Measurements from ENCODE around the gene SLC16A2.

Gene SLC16A2

DNA sequence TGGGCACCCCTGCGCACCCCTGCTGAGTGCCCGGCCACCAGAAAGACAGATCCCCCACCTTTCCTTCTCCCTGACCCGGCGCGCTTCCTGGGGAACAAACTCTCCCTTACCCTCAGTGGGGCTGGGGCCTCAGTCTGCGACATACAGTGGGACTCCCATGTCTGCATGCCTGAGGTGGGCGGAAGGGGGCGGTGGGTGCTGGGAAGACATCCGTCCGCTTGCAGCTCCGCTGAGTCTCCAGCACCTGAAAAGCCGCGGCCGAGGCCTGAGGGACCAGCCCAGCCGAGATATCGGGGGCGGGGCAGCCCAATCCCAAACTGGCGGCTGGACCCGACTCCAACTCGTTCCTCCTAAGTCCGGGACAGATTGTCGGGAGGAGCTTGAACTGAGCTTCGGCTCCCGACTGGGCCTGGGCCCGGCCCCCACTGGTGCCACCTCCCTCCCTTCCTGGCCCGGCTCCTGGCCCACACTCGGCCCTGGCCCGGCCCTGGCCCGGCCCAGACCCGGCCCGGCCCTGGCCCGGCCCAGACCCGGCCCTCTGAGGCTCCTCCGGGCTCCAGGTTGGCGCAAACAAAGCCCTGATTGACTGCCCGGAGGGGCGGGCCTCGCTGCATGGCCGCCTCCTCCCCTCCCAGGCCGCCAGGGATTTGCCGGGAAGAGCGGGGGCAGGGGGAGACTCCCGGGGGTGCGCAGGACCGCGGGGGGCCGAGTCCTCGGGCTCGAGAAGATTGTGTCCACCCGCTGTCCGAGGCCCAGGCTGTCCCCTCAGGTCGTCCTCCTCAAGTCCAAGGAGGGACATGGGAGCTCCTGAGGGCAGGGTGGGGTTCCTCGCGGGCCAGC lies 877 bp upstream of the SLC16A2 start:
- Histone ChIP-seq H3K9ac (ENCODE audit: low read depth, low read length) (peak overlapping the region; percentile 51), H3K9me3 (ENCODE audit: insufficient read depth, low read length, severe bottlenecking) (no peaks in the 10 kb centered on the region), H3K4me3 (ENCODE audit: low read depth in 1 of 2, low read length in 2 of 2) (peak overlapping the region in 1 of 2 experiments; percentile 50; a peak in 2 of 4 replicates), H3K27ac (ENCODE audit: low read length) (peak overlapping the region; percentile 63; the same call in 1 of the 2 replicates), H4K20me1 (ENCODE audit: insufficient read depth, low read length) (no peaks in the 10 kb centered on the region), H3K36me3 (ENCODE audit: insufficient read depth, low read length) (no peaks in the 10 kb centered on the region), H2AFZ (ENCODE audit: low read depth, low read length) (peak overlapping the region; percentile 80), H3K27me3 (ENCODE audit: insufficient read depth, low read length, poor library complexity) (no peaks in the 10 kb centered on the region), H3K79me2 (ENCODE audit: insufficient read depth, low read length) (no peaks in the 10 kb centered on the region), H3K4me1 (ENCODE audit: insufficient read depth, low read length) (peaks cover 9% of the 10 kb centered on the region), H3K4me2 (ENCODE audit: insufficient read depth, low read length) (peak overlapping the region; percentile 74)
- ATAC-seq (ENCODE audit: insufficient read depth, low read depth) (no peak), DNase-seq (no peak)
- TF ChIP-seq EZH2 (IDR thresholded peaks at IDR 0.05; ENCODE audit: borderline replicate concordance, low read depth, low read length, severe bottlenecking), result no peak
- TF ChIP-seq, protein P1, sequence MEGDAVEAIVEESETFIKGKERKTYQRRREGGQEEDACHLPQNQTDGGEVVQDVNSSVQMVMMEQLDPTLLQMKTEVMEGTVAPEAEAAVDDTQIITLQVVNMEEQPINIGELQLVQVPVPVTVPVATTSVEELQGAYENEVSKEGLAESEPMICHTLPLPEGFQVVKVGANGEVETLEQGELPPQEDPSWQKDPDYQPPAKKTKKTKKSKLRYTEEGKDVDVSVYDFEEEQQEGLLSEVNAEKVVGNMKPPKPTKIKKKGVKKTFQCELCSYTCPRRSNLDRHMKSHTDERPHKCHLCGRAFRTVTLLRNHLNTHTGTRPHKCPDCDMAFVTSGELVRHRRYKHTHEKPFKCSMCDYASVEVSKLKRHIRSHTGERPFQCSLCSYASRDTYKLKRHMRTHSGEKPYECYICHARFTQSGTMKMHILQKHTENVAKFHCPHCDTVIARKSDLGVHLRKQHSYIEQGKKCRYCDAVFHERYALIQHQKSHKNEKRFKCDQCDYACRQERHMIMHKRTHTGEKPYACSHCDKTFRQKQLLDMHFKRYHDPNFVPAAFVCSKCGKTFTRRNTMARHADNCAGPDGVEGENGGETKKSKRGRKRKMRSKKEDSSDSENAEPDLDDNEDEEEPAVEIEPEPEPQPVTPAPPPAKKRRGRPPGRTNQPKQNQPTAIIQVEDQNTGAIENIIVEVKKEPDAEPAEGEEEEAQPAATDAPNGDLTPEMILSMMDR (IDR thresholded peaks at IDR 0.05; ENCODE audit: borderline replicate concordance, extremely low read depth, low read length, poor library complexity, severe bottlenecking), result no peak

GRCh38 chrX:74421740-74422352 lies 553 bp downstream of the SLC16A2 start:
- no peak for ATAC-seq (ENCODE audit: insufficient read depth, low read depth)

GRCh38 chrX:74422576-74423288 lies 1.4 kb downstream of the SLC16A2 start:
- H3K27ac ChIP-seq (ENCODE audit: low read length), result no peak overlapping the region
- H3K9ac ChIP-seq (ENCODE audit: low read depth, low read length), result no peak overlapping the region
- no peak overlapping the region for H3K4me3 ChIP-seq (ENCODE audit: low read depth in 1 of 2, low read length in 2 of 2)
- H2AFZ ChIP-seq (ENCODE audit: low read depth, low read length), result no peak overlapping the region
- TF ChIP-seq, protein P1 (IDR thresholded peaks at IDR 0.05; ENCODE audit: borderline replicate concordance, extremely low read depth, low read length, poor library complexity, severe bottlenecking), result no peak
- no peak for TF ChIP-seq EZH2 (IDR thresholded peaks at IDR 0.05; ENCODE audit: borderline replicate concordance, low read depth, low read length, severe bottlenecking)
- H3K36me3 ChIP-seq (ENCODE audit: insufficient read depth, low read length), result no peaks in the 10 kb centered on the region
- H3K4me2 ChIP-seq (ENCODE audit: insufficient read depth, low read length), result no peak overlapping the region
- H4K20me1 ChIP-seq (ENCODE audit: insufficient read depth, low read length), result no peaks in the 10 kb centered on the region
- peaks cover 9% of the 10 kb centered on the region for H3K4me1 ChIP-seq (ENCODE audit: insufficient read depth, low read length)
- no peak for DNase-seq
- no peak for ATAC-seq (ENCODE audit: insufficient read depth, low read depth)
- no peaks in the 10 kb centered on the region for H3K79me2 ChIP-seq (ENCODE audit: insufficient read depth, low read length)
- H3K9me3 ChIP-seq (ENCODE audit: insufficient read depth, low read length, severe bottlenecking), result no peaks in the 10 kb centered on the region
- H3K27me3 ChIP-seq (ENCODE audit: insufficient read depth, low read length, poor library complexity), result no peaks in the 10 kb centered on the region

More at GRCh38 chrX:74421740-74422352, 553 bp downstream of the SLC16A2 start:
- Histone ChIP-seq H3K79me2 (ENCODE audit: insufficient read depth, low read length) (no peaks in the 10 kb centered on the region), H4K20me1 (ENCODE audit: insufficient read depth, low read length) (no peaks in the 10 kb centered on the region), H3K4me2 (ENCODE audit: insufficient read depth, low read length) (peak overlapping the region; percentile 74), H3K27me3 (ENCODE audit: insufficient read depth, low read length, poor library complexity) (no peaks in the 10 kb centered on the region), H3K9ac (ENCODE audit: low read depth, low read length) (no peak overlapping the region), H3K36me3 (ENCODE audit: insufficient read depth, low read length) (no peaks in the 10 kb centered on the region), H3K27ac (ENCODE audit: low read length) (no peak overlapping the region), H3K4me3 (ENCODE audit: low read depth in 1 of 2, low read length in 2 of 2) (peak overlapping the region in 1 of 2 experiments; percentile 50; a peak in 1 of 4 replicates), H2AFZ (ENCODE audit: low read depth, low read length) (no peak overlapping the region), H3K9me3 (ENCODE audit: insufficient read depth, low read length, severe bottlenecking) (no peaks in the 10 kb centered on the region), H3K4me1 (ENCODE audit: insufficient read depth, low read length) (peaks cover 9% of the 10 kb centered on the region)
- DNase-seq, result no peak
- TF ChIP-seq, protein P1 (IDR thresholded peaks at IDR 0.05; ENCODE audit: borderline replicate concordance, extremely low read depth, low read length, poor library complexity, severe bottlenecking), result no peak
- TF ChIP-seq EZH2 (IDR thresholded peaks at IDR 0.05; ENCODE audit: borderline replicate concordance, low read depth, low read length, severe bottlenecking), result no peak

Measured in DND-41 (cell line).